ENCODE measurements around the gene CYTL1. TPM values are rescaled to one million over a fixed set of nuclear protein-coding genes. Genes with fewer than 3 reads are reported as not detected.
"Not testable (repeated sequence)": the region's sequence is repeated elsewhere in the genome, so short reads cannot be mapped to it uniquely, and the experiment has no call there.

The CYTL1 gene
- total RNA-seq, 1 donor from 2014 or later, result 154 TPM

- no peak for DNase-seq (ENCODE audit: extremely low read depth, low read depth, low spot score)
Observed at GRCh38 chr4:5003918-5004317, 15.3 kb downstream of the CYTL1 start.

GRCh38 chr4:5003372-5003857 is 15.8 kb downstream of the CYTL1 start:
- DNase-seq (ENCODE audit: extremely low read depth, low read depth, low spot score), result no peak

- not testable (repeated sequence) for DNase-seq (ENCODE audit: extremely low read depth, low read depth, low spot score)
Observed at GRCh38 chr4:5001641-5002040, 17.6 kb downstream of the CYTL1 start.

GRCh38 chr4:4996935-4997334 is 22.3 kb downstream of the CYTL1 start:
- DNase-seq (ENCODE audit: extremely low read depth, low read depth, low spot score), result not testable (repeated sequence)

GRCh38 chr4:4995908-4996265 is 23.4 kb downstream of the CYTL1 start:
- DNase-seq (ENCODE audit: extremely low read depth, low read depth, low spot score), result no peak

- DNase-seq (ENCODE audit: extremely low read depth, low read depth, low spot score), result no peak
Observed at GRCh38 chr4:4995103-4995907, 24.0 kb downstream of the CYTL1 start.

- DNase-seq (ENCODE audit: extremely low read depth, low read depth, low spot score), result no peak
Observed at GRCh38 chr4:4994312-4995097, 24.8 kb downstream of the CYTL1 start.

- DNase-seq (ENCODE audit: extremely low read depth, low read depth, low spot score), result no peak
Observed at GRCh38 chr4:4992833-4993232, 26.4 kb downstream of the CYTL1 start.

- no peak for DNase-seq (ENCODE audit: extremely low read depth, low read depth, low spot score)
Observed at GRCh38 chr4:4991541-4992099, 27.6 kb downstream of the CYTL1 start.

GRCh38 chr4:4990857-4991540 is 28.3 kb downstream of the CYTL1 start:
- no peak for DNase-seq (ENCODE audit: extremely low read depth, low read depth, low spot score)

GRCh38 chr4:4990329-4990728 is 28.9 kb downstream of the CYTL1 start:
- no peak for DNase-seq (ENCODE audit: extremely low read depth, low read depth, low spot score)

GRCh38 chr4:4989083-4989622 is 30.1 kb downstream of the CYTL1 start:
- DNase-seq (ENCODE audit: extremely low read depth, low read depth, low spot score), result no peak

GRCh38 chr4:4987656-4988055 is 31.6 kb downstream of the CYTL1 start:
- DNase-seq (ENCODE audit: extremely low read depth, low read depth, low spot score), result no peak

- DNase-seq (ENCODE audit: extremely low read depth, low read depth, low spot score), result no peak
Observed at GRCh38 chr4:4986841-4987240, 32.4 kb downstream of the CYTL1 start.

- no peak for DNase-seq (ENCODE audit: extremely low read depth, low read depth, low spot score)
Observed at GRCh38 chr4:4985844-4986243, 33.4 kb downstream of the CYTL1 start.

- DNase-seq (ENCODE audit: extremely low read depth, low read depth, low spot score), result no peak
Observed at GRCh38 chr4:4985036-4985435, 34.2 kb downstream of the CYTL1 start.

- no peak for DNase-seq (ENCODE audit: extremely low read depth, low read depth, low spot score)
Observed at GRCh38 chr4:4984186-4984585, 35.1 kb downstream of the CYTL1 start.

- no peak for DNase-seq (ENCODE audit: extremely low read depth, low read depth, low spot score)
Observed at GRCh38 chr4:4981827-4982226, 37.4 kb downstream of the CYTL1 start.

GRCh38 chr4:4981427-4981826 is 37.8 kb downstream of the CYTL1 start:
- DNase-seq (ENCODE audit: extremely low read depth, low read depth, low spot score), result no peak

- DNase-seq (ENCODE audit: extremely low read depth, low read depth, low spot score), result no peak
Observed at GRCh38 chr4:4980621-4981230, 38.5 kb downstream of the CYTL1 start.

Measured in glomerular endothelial cell (primary cell).